Measurements from ENCODE around the gene UQCC5.

Gene UQCC5

GRCh38 chr3:52503788-52504424 lies 32.5 kb upstream of the UQCC5 start:
- no peak for DNase-seq (ENCODE audit: low read depth in 2 of 3, low spot score in 1 of 3)

- DNase-seq (ENCODE audit: low read depth in 2 of 3, low spot score in 1 of 3): no peak
Measured at GRCh38 chr3:52504977-52505376, 31.4 kb upstream of the UQCC5 start.

- no peak for DNase-seq (ENCODE audit: low read depth in 2 of 3, low spot score in 1 of 3)
Measured at GRCh38 chr3:52506266-52506966, 30.0 kb upstream of the UQCC5 start.

GRCh38 chr3:52507359-52507758 lies 29.0 kb upstream of the UQCC5 start:
- DNase-seq (ENCODE audit: low read depth in 2 of 3, low spot score in 1 of 3): no peak

- no peak for DNase-seq (ENCODE audit: low read depth in 2 of 3, low spot score in 1 of 3)
Measured at GRCh38 chr3:52509753-52510328, 26.6 kb upstream of the UQCC5 start.

GRCh38 chr3:52511509-52511908 lies 24.9 kb upstream of the UQCC5 start:
- no peak for DNase-seq (ENCODE audit: low read depth in 2 of 3, low spot score in 1 of 3)

- DNase-seq (ENCODE audit: low read depth in 2 of 3, low spot score in 1 of 3): no peak
Measured at GRCh38 chr3:52512105-52512504, 24.3 kb upstream of the UQCC5 start.

- DNase-seq (ENCODE audit: low read depth in 2 of 3, low spot score in 1 of 3): no peak
Measured at GRCh38 chr3:52512727-52513126, 23.7 kb upstream of the UQCC5 start.

- DNase-seq (ENCODE audit: low read depth in 2 of 3, low spot score in 1 of 3): no peak
Measured at GRCh38 chr3:52513281-52513680, 23.1 kb upstream of the UQCC5 start.

- no peak for DNase-seq (ENCODE audit: low read depth in 2 of 3, low spot score in 1 of 3)
Measured at GRCh38 chr3:52514576-52514975, 21.8 kb upstream of the UQCC5 start.

GRCh38 chr3:52515192-52515591 lies 21.2 kb upstream of the UQCC5 start:
- no peak for DNase-seq (ENCODE audit: low read depth in 2 of 3, low spot score in 1 of 3)

GRCh38 chr3:52516509-52517195 lies 19.8 kb upstream of the UQCC5 start:
- DNase-seq (ENCODE audit: low read depth in 2 of 3, low spot score in 1 of 3): no peak

- DNase-seq (ENCODE audit: low read depth in 2 of 3, low spot score in 1 of 3): no peak
Measured at GRCh38 chr3:52517796-52518722, 18.3 kb upstream of the UQCC5 start.

GRCh38 chr3:52518723-52519444 lies 17.5 kb upstream of the UQCC5 start:
- no peak for DNase-seq (ENCODE audit: low read depth in 2 of 3, low spot score in 1 of 3)

- no peak for DNase-seq (ENCODE audit: low read depth in 2 of 3, low spot score in 1 of 3)
Measured at GRCh38 chr3:52519445-52520140, 16.8 kb upstream of the UQCC5 start.

- DNase-seq (ENCODE audit: low read depth in 2 of 3, low spot score in 1 of 3): no peak
Measured at GRCh38 chr3:52520141-52520667, 16.2 kb upstream of the UQCC5 start.

GRCh38 chr3:52520716-52521487 lies 15.5 kb upstream of the UQCC5 start:
- DNase-seq (ENCODE audit: low read depth in 2 of 3, low spot score in 1 of 3): no peak

- DNase-seq (ENCODE audit: low read depth in 2 of 3, low spot score in 1 of 3): no peak
Measured at GRCh38 chr3:52521488-52521824, 14.9 kb upstream of the UQCC5 start.

Data from stimulated activated CD4-positive, alpha-beta T cell treated with anti-CD3 and anti-CD28 coated beads, Interleukin-12 subunit alpha, Interleukin-12 subunit beta, amount 100 ng/mL, for 48 hours (primary cell).